ENCODE results near the gene NCOR1.

GRCh38 chr17:16211590-16211989, 3.7 kb downstream of the NCOR1 start:
- TF ChIP-seq HNRNPUL1 (IDR thresholded peaks at IDR 0.05; ENCODE audit: low read depth, low read length) (no peak), IRF1 (CRISPR knock-in tag; IDR thresholded peaks at IDR 0.05; ENCODE audit: low read depth) (no peak), ARID3A (IDR thresholded peaks at IDR 0.05; ENCODE audit: low read depth, low read length) (no peak), USF2 (IDR thresholded peaks at IDR 0.05; ENCODE audit: low read depth, low read length) (no peak), USF2 (CRISPR knock-in tag; IDR thresholded peaks at IDR 0.05; ENCODE audit: borderline replicate concordance) (no peak)
- TF ChIP-seq, protein P1, sequence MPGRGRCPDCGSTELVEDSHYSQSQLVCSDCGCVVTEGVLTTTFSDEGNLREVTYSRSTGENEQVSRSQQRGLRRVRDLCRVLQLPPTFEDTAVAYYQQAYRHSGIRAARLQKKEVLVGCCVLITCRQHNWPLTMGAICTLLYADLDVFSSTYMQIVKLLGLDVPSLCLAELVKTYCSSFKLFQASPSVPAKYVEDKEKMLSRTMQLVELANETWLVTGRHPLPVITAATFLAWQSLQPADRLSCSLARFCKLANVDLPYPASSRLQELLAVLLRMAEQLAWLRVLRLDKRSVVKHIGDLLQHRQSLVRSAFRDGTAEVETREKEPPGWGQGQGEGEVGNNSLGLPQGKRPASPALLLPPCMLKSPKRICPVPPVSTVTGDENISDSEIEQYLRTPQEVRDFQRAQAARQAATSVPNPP (CRISPR knock-in tag; IDR thresholded peaks at IDR 0.05): no peak
